Subcutaneous adipose tissue (tissue), 4 donors: Measurements from ENCODE around the gene CFAP100. TPM values are rescaled to one million over a fixed set of nuclear protein-coding genes. Genes with fewer than 3 reads are reported as not detected.

Experiments used
- total RNA-seq, 4 donors: library from RNA; depleted of rRNA; stranded (reverse); fragments of >200 nt; gene quantifications; one replicate each; pipeline ENCODE4 v1.1.0, GENCODE V29; 2016
- TF ChIP-seq, protein P1 (sequence below): fragments of 450-650 bp; IDR thresholded peaks from one replicate; pipeline ENCODE4 v1.5.1; 2016; ENCODE audit warnings: low read depth, mild to moderate bottlenecking, control low read depth, antibody characterized with exemption, moderate library complexity

Gene CFAP100
- total RNA-seq, 4 donors from 2014 or later, result not detected

- TF ChIP-seq, protein P1, sequence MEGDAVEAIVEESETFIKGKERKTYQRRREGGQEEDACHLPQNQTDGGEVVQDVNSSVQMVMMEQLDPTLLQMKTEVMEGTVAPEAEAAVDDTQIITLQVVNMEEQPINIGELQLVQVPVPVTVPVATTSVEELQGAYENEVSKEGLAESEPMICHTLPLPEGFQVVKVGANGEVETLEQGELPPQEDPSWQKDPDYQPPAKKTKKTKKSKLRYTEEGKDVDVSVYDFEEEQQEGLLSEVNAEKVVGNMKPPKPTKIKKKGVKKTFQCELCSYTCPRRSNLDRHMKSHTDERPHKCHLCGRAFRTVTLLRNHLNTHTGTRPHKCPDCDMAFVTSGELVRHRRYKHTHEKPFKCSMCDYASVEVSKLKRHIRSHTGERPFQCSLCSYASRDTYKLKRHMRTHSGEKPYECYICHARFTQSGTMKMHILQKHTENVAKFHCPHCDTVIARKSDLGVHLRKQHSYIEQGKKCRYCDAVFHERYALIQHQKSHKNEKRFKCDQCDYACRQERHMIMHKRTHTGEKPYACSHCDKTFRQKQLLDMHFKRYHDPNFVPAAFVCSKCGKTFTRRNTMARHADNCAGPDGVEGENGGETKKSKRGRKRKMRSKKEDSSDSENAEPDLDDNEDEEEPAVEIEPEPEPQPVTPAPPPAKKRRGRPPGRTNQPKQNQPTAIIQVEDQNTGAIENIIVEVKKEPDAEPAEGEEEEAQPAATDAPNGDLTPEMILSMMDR, result no peak
These were observed 22.2 kb downstream of the CFAP100 start for GRCh38 chr3:126416943-126417342.

DNA sequence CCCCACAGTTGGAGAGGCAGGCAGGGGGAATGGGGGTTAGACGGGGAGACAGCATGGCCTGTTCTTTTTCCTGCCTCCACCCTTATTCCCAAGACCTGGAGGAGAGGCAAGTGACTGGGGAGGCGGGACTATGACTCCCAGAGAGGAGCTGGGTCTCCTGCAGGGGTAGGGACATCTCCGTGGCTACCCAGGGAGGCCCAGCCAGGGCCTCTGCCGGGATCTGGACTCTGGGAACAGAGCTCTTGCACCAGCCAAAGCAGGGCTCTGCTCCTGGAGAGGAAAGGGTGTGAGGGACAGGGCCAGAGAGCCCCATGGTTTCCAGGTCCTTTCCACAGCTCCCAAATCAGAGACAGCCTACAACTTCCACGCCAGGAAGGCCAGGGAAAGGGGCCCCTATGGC is 22.8 kb downstream of the CFAP100 start:
- TF ChIP-seq, protein P1, result no peak

- TF ChIP-seq, protein P1, result no peak
These were observed 23.3 kb downstream of the CFAP100 start for GRCh38 chr3:126417981-126418530.

DNA sequence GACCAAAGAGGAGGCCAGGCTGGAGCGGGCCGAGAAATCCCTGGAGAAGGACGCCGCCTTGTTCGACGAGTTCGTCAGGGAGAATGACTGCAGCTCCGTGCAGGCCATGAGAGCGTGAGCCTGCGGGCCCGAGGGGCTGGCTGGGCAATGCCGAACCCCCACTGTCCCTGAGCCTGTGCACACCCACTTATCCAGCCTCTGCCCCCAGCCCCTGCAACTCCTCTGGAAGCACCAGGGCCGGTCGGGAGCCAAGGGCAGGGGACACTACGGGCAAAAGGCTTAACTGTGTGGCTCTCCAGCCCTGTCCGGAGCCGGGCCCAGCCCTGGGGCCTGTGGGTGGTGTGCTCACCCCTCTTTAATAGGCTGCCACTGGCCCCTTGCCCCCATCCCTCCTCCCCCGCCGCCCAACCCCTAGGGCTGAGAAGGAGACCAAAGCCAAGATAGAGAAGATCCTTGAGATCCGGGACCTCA is 24.0 kb downstream of the CFAP100 start:
- TF ChIP-seq, protein P1, result no peak

DNA sequence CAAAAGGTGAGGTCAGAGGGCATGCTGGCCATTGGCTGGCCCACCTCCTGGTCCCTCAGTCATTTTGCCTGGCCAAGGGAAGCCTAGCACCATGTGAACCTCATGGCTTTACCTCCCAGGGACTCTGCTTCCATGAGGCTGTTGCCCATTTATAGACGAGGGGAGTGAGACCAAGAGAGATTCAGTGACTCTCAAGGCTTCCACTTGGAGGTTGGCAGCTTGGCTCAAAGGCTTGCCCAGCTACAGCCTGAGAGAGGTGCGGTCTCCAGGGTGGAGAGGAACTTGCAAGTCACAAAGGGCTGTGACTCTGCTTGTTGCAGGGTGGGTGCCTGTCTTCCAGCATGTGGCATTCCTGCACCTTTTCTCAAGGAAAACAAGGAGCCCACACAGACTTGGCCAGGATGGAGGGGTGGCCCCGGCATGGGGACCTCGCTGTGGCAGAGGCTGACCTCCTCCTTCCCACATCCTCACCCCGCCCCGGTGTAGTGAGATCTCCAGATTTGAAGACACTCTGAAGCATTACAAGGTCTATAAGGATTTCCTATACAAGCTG is 24.5 kb downstream of the CFAP100 start:
- TF ChIP-seq, protein P1, result no peak

- TF ChIP-seq, protein P1, result no peak
These were observed 25.4 kb downstream of the CFAP100 start for GRCh38 chr3:126419886-126420786.

DNA sequence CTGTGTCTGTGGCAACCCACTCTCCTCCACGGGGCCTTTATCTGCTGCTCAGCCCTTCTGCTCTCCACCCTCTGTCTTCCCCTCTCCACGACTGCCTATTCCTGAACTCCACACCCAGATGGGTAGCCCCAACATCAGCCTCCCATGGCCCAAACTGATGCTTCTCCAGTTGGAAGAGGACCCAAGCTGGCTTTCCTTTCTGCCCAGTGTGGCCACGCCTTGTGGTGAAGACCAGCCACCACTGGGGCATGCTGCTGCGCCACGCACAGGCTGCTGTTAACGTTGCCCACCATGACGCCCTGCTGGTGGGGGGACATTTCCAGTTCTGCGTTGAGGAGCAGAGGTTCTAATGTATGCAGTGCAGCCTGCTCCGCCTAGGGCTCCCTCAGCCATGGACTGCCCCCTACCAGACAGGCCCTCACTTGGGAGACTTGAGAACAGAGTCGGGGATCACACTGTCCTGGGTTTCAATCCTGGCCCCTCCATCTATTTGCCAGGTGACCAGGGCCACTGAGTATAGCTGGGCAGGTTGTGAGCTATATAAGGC is 26.9 kb downstream of the CFAP100 start:
- TF ChIP-seq, protein P1, result no peak
